ENCODE data around the gene CEP120.

- TF ChIP-seq CTCF (IDR thresholded peaks at IDR 0.05): no peak
- no peak for TF ChIP-seq EP300 (IDR thresholded peaks at IDR 0.05)
Measured at GRCh38 chr5:123389794-123390193, 33.4 kb downstream of the CEP120 start.
